Measurements from ENCODE around the gene RBM11.

DNA sequence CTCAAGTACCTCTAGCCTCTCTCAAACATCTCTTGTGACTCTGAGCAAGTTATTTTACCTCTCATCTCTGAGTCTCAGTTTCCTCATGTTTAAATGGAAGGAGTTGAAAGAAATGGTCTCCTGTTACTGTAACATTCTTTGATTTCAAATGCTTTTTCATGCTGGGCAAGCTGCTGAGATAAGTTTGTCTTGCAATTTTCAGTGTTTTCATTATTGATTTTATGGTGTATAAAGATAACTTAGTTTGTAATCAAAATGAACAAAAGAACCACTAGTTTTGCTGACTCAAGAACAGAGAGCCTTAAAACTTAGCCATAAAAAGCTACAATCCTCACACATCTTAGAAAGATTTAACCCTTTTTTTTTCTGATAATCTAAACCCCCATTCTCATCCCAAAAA is 9.7 kb upstream of the RBM11 start:
- TF ChIP-seq SP1 (CRISPR knock-in tag; IDR thresholded peaks at IDR 0.05), result no peak
- TF ChIP-seq, protein P1, sequence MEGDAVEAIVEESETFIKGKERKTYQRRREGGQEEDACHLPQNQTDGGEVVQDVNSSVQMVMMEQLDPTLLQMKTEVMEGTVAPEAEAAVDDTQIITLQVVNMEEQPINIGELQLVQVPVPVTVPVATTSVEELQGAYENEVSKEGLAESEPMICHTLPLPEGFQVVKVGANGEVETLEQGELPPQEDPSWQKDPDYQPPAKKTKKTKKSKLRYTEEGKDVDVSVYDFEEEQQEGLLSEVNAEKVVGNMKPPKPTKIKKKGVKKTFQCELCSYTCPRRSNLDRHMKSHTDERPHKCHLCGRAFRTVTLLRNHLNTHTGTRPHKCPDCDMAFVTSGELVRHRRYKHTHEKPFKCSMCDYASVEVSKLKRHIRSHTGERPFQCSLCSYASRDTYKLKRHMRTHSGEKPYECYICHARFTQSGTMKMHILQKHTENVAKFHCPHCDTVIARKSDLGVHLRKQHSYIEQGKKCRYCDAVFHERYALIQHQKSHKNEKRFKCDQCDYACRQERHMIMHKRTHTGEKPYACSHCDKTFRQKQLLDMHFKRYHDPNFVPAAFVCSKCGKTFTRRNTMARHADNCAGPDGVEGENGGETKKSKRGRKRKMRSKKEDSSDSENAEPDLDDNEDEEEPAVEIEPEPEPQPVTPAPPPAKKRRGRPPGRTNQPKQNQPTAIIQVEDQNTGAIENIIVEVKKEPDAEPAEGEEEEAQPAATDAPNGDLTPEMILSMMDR (IDR thresholded peaks at IDR 0.05 in 2 of 3, conservative IDR thresholded peaks at IDR 0.05 in 1 of 3; ENCODE audit: insufficient read depth in 2 of 3, low read depth in 1 of 3, low read length in 3 of 3), result no peak
- TF ChIP-seq, protein P2, sequence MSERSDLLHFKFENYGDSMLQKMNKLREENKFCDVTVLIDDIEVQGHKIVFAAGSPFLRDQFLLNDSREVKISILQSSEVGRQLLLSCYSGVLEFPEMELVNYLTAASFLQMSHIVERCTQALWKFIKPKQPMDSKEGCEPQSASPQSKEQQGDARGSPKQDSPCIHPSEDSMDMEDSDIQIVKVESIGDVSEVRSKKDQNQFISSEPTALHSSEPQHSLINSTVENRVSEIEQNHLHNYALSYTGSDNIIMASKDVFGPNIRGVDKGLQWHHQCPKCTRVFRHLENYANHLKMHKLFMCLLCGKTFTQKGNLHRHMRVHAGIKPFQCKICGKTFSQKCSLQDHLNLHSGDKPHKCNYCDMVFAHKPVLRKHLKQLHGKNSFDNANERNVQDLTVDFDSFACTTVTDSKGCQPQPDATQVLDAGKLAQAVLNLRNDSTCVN (CRISPR knock-in tag; IDR thresholded peaks at IDR 0.05), result no peak
- TF ChIP-seq, protein P3, sequence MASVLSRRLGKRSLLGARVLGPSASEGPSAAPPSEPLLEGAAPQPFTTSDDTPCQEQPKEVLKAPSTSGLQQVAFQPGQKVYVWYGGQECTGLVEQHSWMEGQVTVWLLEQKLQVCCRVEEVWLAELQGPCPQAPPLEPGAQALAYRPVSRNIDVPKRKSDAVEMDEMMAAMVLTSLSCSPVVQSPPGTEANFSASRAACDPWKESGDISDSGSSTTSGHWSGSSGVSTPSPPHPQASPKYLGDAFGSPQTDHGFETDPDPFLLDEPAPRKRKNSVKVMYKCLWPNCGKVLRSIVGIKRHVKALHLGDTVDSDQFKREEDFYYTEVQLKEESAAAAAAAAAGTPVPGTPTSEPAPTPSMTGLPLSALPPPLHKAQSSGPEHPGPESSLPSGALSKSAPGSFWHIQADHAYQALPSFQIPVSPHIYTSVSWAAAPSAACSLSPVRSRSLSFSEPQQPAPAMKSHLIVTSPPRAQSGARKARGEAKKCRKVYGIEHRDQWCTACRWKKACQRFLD (CRISPR knock-in tag; IDR thresholded peaks at IDR 0.05), result no peak
- no peak for TF ChIP-seq KDM1A (IDR thresholded peaks at IDR 0.05)
- TF ChIP-seq EP300 (IDR thresholded peaks at IDR 0.05; ENCODE audit: low read length), result no peak

All from K562 (cell line).